Stimulated activated CD4-positive, alpha-beta T cell treated with anti-CD3 and anti-CD28 coated beads, TNF-alpha, amount 100 ng/mL, for 24 hours (primary cell): ENCODE results near the gene DPT.

Experiments used
- DNase-seq, 3 experiments: peaks; one replicate each; pipeline ENCODE4 v3.0.0-alpha.2; 2020; ENCODE audit warnings: low read depth in 3 of 3

The DPT gene

GRCh38 chr1:168664069-168664834, 64.8 kb downstream of the DPT start:
- DNase-seq, result no peak

- no peak for DNase-seq
Observed at GRCh38 chr1:168656485-168656884, 72.5 kb downstream of the DPT start.

- DNase-seq, result no peak
Observed at GRCh38 chr1:168654198-168654915, 74.6 kb downstream of the DPT start.

- DNase-seq, result no peak
Observed at GRCh38 chr1:168653567-168653966, 75.4 kb downstream of the DPT start.

- no peak for DNase-seq
Observed at GRCh38 chr1:168645721-168646120, 83.3 kb downstream of the DPT start.
